Mesendoderm (in vitro differentiated cells): Measurements from ENCODE around the gene ITGB6.

ENCODE experiments used
- DNase-seq: peaks from one replicate; pipeline ENCODE4 v3.0.0; 2013
- H2AK5ac ChIP-seq: 2 replicates; pipeline ENCODE4 v1.6.1; 2013; ENCODE audit warnings: low read length, inconsistent platforms
- H2BK120ac ChIP-seq: 2 replicates; pipeline ENCODE4 v1.6.1; 2013; ENCODE audit warnings: low read depth, mild to moderate bottlenecking, low read length, moderate library complexity, mixed read lengths
- H2BK15ac ChIP-seq: replicated peaks from 2 replicates; pipeline ENCODE4 v1.6.1; 2013; ENCODE audit warnings: low read depth, mild to moderate bottlenecking, moderate library complexity
- H2BK5ac ChIP-seq: 2 replicates; pipeline ENCODE4 v1.6.1; 2013; ENCODE audit warnings: low read length, inconsistent platforms
- H3K18ac ChIP-seq: 2 replicates; pipeline ENCODE4 v1.6.1; 2013; ENCODE audit warnings: mild to moderate bottlenecking, low read length, mixed read lengths
- H3K23ac ChIP-seq: one replicate; pipeline ENCODE4 v1.6.1; 2013; ENCODE audit warnings: low read length
- H3K27ac ChIP-seq: 2 replicates; pipeline ENCODE4 v1.5.1; 2013; ENCODE audit warnings: low read depth, mild to moderate bottlenecking, inconsistent platforms, low read length, moderate library complexity
- H3K27me3 ChIP-seq: 2 replicates; pipeline ENCODE4 v1.6.1; 2013; ENCODE audit warnings: low read length, control low read depth, mild to moderate bottlenecking, inconsistent platforms; ENCODE audit not compliant: insufficient read depth, poor library complexity
- H3K36me3 ChIP-seq: 2 replicates; pipeline ENCODE4 v1.6.1; 2013; ENCODE audit warnings: low read length, inconsistent platforms; ENCODE audit not compliant: control insufficient read depth, insufficient read depth
- H3K4ac ChIP-seq: one replicate; pipeline ENCODE4 v1.6.1; 2013; ENCODE audit warnings: low read depth, mild to moderate bottlenecking, low read length, moderate library complexity
- H3K4me1 ChIP-seq: 2 replicates; pipeline ENCODE4 v1.6.1; 2013; ENCODE audit warnings: low read depth, low read length, inconsistent platforms; ENCODE audit not compliant: control insufficient read depth
- H3K4me2 ChIP-seq: 2 replicates; pipeline ENCODE4 v1.6.1; 2013; ENCODE audit warnings: low read length
- H3K4me3 ChIP-seq: 2 replicates; pipeline ENCODE4 v1.5.1; 2013; ENCODE audit warnings: mild to moderate bottlenecking, low read length
- H3K56ac ChIP-seq: one replicate; pipeline ENCODE4 v1.6.1; 2013; ENCODE audit warnings: low read length
- H3K79me1 ChIP-seq: 2 replicates; pipeline ENCODE4 v1.6.1; 2013; ENCODE audit warnings: low read length, inconsistent platforms
- H3K79me2 ChIP-seq: 2 replicates; pipeline ENCODE4 v1.6.1; 2013; ENCODE audit warnings: mild to moderate bottlenecking, low read length; ENCODE audit not compliant: control insufficient read depth, insufficient read depth
- H3K9ac ChIP-seq: 2 replicates; pipeline ENCODE4 v1.6.1; 2013; ENCODE audit warnings: low read length, inconsistent platforms
- H4K5ac ChIP-seq: one replicate; pipeline ENCODE4 v1.6.1; 2013; ENCODE audit warnings: low read length
- H4K8ac ChIP-seq: one replicate; pipeline ENCODE4 v1.6.1; 2013; ENCODE audit warnings: low read depth, mild to moderate bottlenecking, control low read depth, low read length, moderate library complexity
- WGBS: extraction: QIAGEN DNeasy Blood & Tissue Kit; methylation state at CpG from one replicate; pipeline ENCODE4 v1.1.7; 2013; ENCODE audit warnings: low lambda C conversion rate, missing lambda C conversion rate; ENCODE audit not compliant: insufficient coverage; ENCODE audit errors: extremely low coverage; 5-methylcytosine and 5-hydroxymethylcytosine counted together

Gene ITGB6

GRCh38 chr2:160060297-160060696 lies 139.8 kb downstream of the ITGB6 start:
- Histone ChIP-seq H3K36me3 (no peaks in the 10 kb centered on the region), H2BK15ac (no peak overlapping the region), H3K23ac (no peak overlapping the region), H3K79me2 (no peaks in the 10 kb centered on the region), H3K27me3 (no peaks in the 10 kb centered on the region), H3K18ac (no peak overlapping the region), H3K4ac (no peak overlapping the region), H3K56ac (no peak overlapping the region), H4K5ac (no peak overlapping the region), H3K27ac (no peak overlapping the region), H3K4me1 (peaks cover 5% of the 10 kb centered on the region), H2AK5ac (no peak overlapping the region), H3K9ac (no peak overlapping the region), H2BK5ac (no peak overlapping the region), H3K4me2 (no peak overlapping the region), H3K79me1 (no peaks in the 10 kb centered on the region), H3K4me3 (no peak overlapping the region), H4K8ac (no peak overlapping the region), H2BK120ac (no peak overlapping the region)
- no peak for DNase-seq
- WGBS = no CpG with 5 or more reads among the region's 2 CpGs

GRCh38 chr2:160057356-160057755 lies 142.7 kb downstream of the ITGB6 start:
- no CpG with 5 or more reads among the region's 2 CpGs for WGBS
- H3K23ac ChIP-seq = no peak overlapping the region

GRCh38 chr2:160055726-160056108 lies 144.4 kb downstream of the ITGB6 start:
- Histone ChIP-seq H3K4me2 (no peak overlapping the region), H4K8ac (no peak overlapping the region), H2BK5ac (no peak overlapping the region), H2AK5ac (no peak overlapping the region), H3K4me3 (no peak overlapping the region), H2BK15ac (no peak overlapping the region), H3K79me2 (no peaks in the 10 kb centered on the region), H3K79me1 (no peaks in the 10 kb centered on the region), H3K18ac (no peak overlapping the region), H2BK120ac (no peak overlapping the region), H3K4ac (no peak overlapping the region), H3K4me1 (no peaks in the 10 kb centered on the region), H4K5ac (no peak overlapping the region), H3K56ac (no peak overlapping the region), H3K36me3 (no peaks in the 10 kb centered on the region), H3K23ac (no peak overlapping the region), H3K27me3 (no peaks in the 10 kb centered on the region), H3K27ac (no peak overlapping the region), H3K9ac (no peak overlapping the region)
- DNase-seq = no peak
- no CpG with 5 or more reads among the region's 7 CpGs for WGBS

More at GRCh38 chr2:160057356-160057755, 142.7 kb downstream of the ITGB6 start:
- no peak overlapping the region for H2BK15ac ChIP-seq
- no peak overlapping the region for H4K8ac ChIP-seq
- no peak overlapping the region for H4K5ac ChIP-seq
- H3K4ac ChIP-seq = no peak overlapping the region
- H3K4me2 ChIP-seq = no peak overlapping the region
- no peaks in the 10 kb centered on the region for H3K79me1 ChIP-seq
- no peak overlapping the region for H2BK120ac ChIP-seq
- no peaks in the 10 kb centered on the region for H3K27me3 ChIP-seq
- H3K27ac ChIP-seq = no peak overlapping the region
- H3K79me2 ChIP-seq = no peaks in the 10 kb centered on the region
- H3K36me3 ChIP-seq = no peaks in the 10 kb centered on the region
- H3K18ac ChIP-seq = no peak overlapping the region
- no peak overlapping the region for H3K56ac ChIP-seq
- no peak overlapping the region for H2AK5ac ChIP-seq
- H3K4me1 ChIP-seq = no peaks in the 10 kb centered on the region
- H3K9ac ChIP-seq = no peak overlapping the region
- H3K4me3 ChIP-seq = no peak overlapping the region
- no peak for DNase-seq
- H2BK5ac ChIP-seq = no peak overlapping the region

- no peak overlapping the region for H3K9ac ChIP-seq
- H2BK5ac ChIP-seq = no peak overlapping the region
- H3K36me3 ChIP-seq = no peaks in the 10 kb centered on the region
- H3K27ac ChIP-seq = no peak overlapping the region
- H3K4me3 ChIP-seq = no peak overlapping the region
- no peaks in the 10 kb centered on the region for H3K79me1 ChIP-seq
- H3K79me2 ChIP-seq = no peaks in the 10 kb centered on the region
- H2AK5ac ChIP-seq = no peak overlapping the region
- no peak overlapping the region for H3K4me2 ChIP-seq
- DNase-seq = peak; percentile 34
- H2BK15ac ChIP-seq = no peak overlapping the region
- H3K18ac ChIP-seq = no peak overlapping the region
- H4K8ac ChIP-seq = no peak overlapping the region
- H3K27me3 ChIP-seq = no peaks in the 10 kb centered on the region
- no peak overlapping the region for H3K4ac ChIP-seq
- H4K5ac ChIP-seq = no peak overlapping the region
- no peak overlapping the region for H2BK120ac ChIP-seq
- H3K4me1 ChIP-seq = no peaks in the 10 kb centered on the region
- WGBS = no CpG with 5 or more reads among the region's 7 CpGs
- H3K56ac ChIP-seq = no peak overlapping the region
- H3K23ac ChIP-seq = no peak overlapping the region
These were observed 144.9 kb downstream of the ITGB6 start for GRCh38 chr2:160054984-160055725.

DNA sequence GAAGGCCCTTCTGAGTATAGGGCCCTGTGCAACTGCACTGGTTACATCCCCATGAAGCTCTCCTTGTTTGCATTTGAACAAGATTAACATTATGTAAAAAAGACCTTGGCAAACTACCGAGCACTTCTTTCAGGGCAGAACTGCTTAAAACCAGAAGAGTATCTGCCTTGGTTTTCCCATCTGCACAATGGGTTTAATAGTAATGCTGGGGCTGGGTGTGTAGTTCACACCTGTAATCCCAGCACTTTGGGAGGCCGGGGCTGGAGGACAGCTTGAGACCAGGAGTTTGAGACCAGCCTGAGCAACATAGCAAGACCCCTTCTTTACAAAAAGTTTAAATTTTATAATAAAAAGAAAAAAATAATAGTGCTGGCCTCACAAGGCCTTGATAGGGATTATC lies 146.1 kb downstream of the ITGB6 start:
- no peak overlapping the region for H2AK5ac ChIP-seq
- H3K79me1 ChIP-seq = no peaks in the 10 kb centered on the region
- H3K4me1 ChIP-seq = no peaks in the 10 kb centered on the region
- H2BK120ac ChIP-seq = no peak overlapping the region
- no peaks in the 10 kb centered on the region for H3K27me3 ChIP-seq
- H3K79me2 ChIP-seq = no peaks in the 10 kb centered on the region
- H3K23ac ChIP-seq = no peak overlapping the region
- no peak overlapping the region for H3K4me2 ChIP-seq
- H3K9ac ChIP-seq = no peak overlapping the region
- no peak overlapping the region for H3K4ac ChIP-seq
- H2BK5ac ChIP-seq = no peak overlapping the region
- no peak overlapping the region for H3K56ac ChIP-seq
- no peak overlapping the region for H3K4me3 ChIP-seq
- H3K36me3 ChIP-seq = no peaks in the 10 kb centered on the region
- no peak overlapping the region for H3K27ac ChIP-seq
- H3K18ac ChIP-seq = no peak overlapping the region
- DNase-seq = no peak
- no peak overlapping the region for H2BK15ac ChIP-seq
- H4K5ac ChIP-seq = no peak overlapping the region
- no CpG with 5 or more reads among the region's 2 CpGs for WGBS
- no peak overlapping the region for H4K8ac ChIP-seq

- H3K4ac ChIP-seq = no peak overlapping the region
- no peak overlapping the region for H3K18ac ChIP-seq
- H2BK15ac ChIP-seq = no peak overlapping the region
- no peak overlapping the region for H2BK5ac ChIP-seq
- no peak overlapping the region for H2AK5ac ChIP-seq
- no peaks in the 10 kb centered on the region for H3K27me3 ChIP-seq
- H3K4me3 ChIP-seq = no peak overlapping the region
- no peak overlapping the region for H2BK120ac ChIP-seq
- no peaks in the 10 kb centered on the region for H3K4me1 ChIP-seq
- no peak overlapping the region for H4K5ac ChIP-seq
- H3K79me1 ChIP-seq = no peaks in the 10 kb centered on the region
- no peak overlapping the region for H3K56ac ChIP-seq
- H3K23ac ChIP-seq = no peak overlapping the region
- no peaks in the 10 kb centered on the region for H3K36me3 ChIP-seq
- WGBS = no CpG with 5 or more reads among the region's 2 CpGs
- no peak overlapping the region for H3K4me2 ChIP-seq
- no peak overlapping the region for H3K27ac ChIP-seq
- H4K8ac ChIP-seq = no peak overlapping the region
- DNase-seq = no peak
- no peak overlapping the region for H3K9ac ChIP-seq
- no peaks in the 10 kb centered on the region for H3K79me2 ChIP-seq
These were observed 147.5 kb downstream of the ITGB6 start for GRCh38 chr2:160052531-160052930.
